GM12864 (cell line): ENCODE measurements around the gene SLC4A3.

ENCODE experiments used
- DNase-seq: peaks from one replicate; pipeline ENCODE4 v3.0.0-alpha.2; 2011; ENCODE audit warnings: low read depth
- H3K4me3 ChIP-seq: 2 replicates; pipeline ENCODE4 v1.5.1; 2011; ENCODE audit warnings: mild to moderate bottlenecking, low read depth, low read length, control low read depth
- TF ChIP-seq, protein P1 (sequence below): IDR thresholded peaks from 2 replicates; pipeline ENCODE4 v1.5.1; 2011; ENCODE audit warnings: low read depth, mild to moderate bottlenecking, moderate library complexity, low read length, control low read depth, inconsistent platforms; ENCODE audit errors: missing control alignments

Gene SLC4A3

DNA sequence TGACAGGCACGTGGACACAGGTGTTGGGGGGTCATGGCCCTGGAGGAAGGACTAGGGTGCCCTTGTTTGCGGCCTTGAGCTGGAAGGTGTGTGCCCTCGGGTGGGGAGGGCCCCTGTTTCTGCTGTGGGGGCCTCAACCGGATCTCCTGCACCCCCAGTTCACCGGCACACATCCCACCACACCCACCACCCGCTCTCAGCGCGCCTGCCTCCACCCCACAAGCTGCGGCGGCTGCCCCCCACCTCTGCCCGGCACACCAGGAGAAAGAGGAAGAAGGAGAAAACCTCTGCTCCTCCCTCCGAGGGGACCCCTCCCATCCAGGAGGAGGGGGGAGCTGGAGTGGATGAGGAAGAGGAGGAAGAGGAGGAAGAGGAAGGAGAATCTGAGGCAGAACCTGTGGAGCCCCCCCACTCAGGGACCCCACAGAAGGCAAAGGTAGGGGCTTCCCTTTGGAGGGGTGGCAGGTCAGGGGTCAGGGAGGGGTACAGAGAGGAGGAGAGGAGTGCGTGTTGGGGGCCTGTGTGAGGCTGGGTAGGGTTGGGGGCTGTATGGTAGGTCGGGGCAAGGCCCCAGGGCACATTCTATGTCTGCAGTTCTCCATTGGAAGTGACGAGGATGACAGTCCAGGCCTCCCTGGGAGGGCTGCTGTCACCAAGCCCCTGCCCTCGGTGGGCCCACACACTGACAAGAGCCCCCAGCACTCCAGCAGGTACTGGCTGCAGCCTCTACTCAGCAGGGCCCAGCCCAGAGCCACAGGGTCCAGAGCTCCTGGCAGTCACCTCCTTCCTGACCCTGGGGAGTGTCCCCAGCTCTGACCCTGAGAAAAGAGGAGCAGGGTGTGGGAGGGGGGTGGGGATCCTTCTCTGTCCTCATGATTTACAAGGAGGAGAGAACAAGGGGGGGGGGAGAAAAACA is 1.8 kb downstream of the SLC4A3 start:
- no peak overlapping the region for H3K4me3 ChIP-seq
- TF ChIP-seq, protein P1, sequence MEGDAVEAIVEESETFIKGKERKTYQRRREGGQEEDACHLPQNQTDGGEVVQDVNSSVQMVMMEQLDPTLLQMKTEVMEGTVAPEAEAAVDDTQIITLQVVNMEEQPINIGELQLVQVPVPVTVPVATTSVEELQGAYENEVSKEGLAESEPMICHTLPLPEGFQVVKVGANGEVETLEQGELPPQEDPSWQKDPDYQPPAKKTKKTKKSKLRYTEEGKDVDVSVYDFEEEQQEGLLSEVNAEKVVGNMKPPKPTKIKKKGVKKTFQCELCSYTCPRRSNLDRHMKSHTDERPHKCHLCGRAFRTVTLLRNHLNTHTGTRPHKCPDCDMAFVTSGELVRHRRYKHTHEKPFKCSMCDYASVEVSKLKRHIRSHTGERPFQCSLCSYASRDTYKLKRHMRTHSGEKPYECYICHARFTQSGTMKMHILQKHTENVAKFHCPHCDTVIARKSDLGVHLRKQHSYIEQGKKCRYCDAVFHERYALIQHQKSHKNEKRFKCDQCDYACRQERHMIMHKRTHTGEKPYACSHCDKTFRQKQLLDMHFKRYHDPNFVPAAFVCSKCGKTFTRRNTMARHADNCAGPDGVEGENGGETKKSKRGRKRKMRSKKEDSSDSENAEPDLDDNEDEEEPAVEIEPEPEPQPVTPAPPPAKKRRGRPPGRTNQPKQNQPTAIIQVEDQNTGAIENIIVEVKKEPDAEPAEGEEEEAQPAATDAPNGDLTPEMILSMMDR = no peak
- no peak for DNase-seq

DNA sequence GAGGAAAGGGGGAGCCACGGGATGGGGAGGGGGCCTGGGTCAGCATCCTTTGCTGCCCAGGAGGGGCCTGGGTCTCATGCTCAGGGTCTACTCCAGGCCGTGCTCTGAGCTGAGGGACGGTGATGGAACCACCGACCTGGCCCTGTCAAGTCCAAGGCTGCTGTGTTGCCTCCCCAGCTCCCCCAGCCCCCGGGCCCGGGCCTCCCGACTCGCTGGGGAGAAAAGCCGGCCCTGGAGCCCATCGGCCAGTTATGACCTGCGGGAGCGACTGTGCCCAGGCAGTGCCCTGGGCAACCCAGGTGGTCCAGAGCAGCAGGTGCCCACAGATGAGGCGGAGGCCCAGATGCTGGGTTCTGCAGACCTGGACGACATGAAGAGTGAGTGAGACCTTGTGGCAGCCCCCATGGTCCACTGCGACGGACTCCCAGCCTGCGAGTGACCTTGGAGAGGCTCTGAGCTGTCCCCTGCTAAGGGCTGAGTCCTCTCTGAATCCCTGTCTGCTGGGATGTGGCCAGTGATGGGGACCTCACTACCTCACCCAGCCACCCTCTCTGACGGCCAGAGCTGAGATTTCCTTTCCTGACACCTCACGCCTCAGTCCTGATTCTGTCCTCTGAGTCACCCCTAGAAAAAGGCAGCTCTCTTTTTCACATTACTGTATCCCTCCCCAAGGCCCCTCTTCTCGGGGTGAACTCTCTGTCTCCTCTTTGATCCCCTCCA is 2.7 kb downstream of the SLC4A3 start:
- TF ChIP-seq, protein P1 = no peak
- no peak overlapping the region for H3K4me3 ChIP-seq
- no peak for DNase-seq

DNA sequence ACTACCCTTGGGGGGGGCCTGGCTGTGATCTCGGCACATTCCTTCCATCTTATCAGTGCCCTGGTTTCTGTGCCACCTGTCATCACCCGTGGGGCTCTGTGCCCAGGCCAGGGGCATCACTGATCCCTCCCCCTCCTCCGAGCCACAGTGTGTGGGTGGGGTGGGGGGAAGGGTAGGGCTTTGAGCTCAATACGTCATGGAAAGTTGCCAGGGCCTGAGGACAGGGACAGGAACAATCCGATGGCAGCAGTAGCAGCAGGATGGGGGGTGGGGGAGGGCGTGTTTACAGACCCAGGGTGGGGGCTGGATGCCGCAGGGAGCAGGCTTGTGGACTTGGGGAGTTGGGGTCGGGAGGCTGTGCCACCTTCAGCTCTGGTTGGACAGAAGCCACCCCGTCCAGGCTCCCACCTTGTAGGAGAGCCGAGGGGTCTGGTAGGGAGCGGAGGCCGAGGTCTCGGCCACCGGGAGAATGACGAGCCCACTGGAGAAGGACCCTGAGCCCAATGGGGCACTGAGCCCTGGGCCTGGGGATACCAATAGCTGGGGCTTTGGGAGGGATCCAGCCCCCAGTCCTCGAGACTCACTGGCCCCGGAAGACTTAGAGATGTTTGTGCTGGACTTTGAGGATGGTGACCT is 3.5 kb downstream of the SLC4A3 start:
- no peak for DNase-seq
- TF ChIP-seq, protein P1 = no peak

DNA sequence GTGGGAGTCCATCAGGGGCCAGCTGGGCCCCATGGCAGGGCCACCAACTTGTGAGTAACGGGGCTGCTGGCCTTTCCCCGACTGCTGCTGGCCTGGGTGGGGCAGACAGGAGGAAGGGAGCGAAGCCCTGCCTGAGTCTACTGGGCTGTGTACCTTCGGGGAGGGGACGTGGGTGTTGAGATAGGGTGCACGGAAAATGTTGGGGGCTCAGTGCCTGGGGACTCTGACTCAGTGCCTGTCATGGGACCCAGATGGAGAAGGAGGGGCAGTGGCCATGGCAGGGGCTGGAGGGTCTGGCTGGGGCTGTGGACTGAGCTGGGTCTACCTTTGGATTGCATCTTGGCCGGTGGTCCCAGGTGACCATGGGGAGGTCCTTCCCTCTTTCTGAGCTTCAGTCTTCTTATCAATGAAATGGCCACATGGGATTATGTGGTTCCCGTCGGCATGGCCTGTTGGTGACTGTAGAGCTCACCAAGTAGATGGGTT is 4.0 kb downstream of the SLC4A3 start:
- TF ChIP-seq, protein P1 = no peak
- H3K4me3 ChIP-seq = no peak overlapping the region
- DNase-seq = no peak

More for the DNA sequence above, 3.5 kb downstream of the SLC4A3 start:
- H3K4me3 ChIP-seq = no peak overlapping the region

DNA sequence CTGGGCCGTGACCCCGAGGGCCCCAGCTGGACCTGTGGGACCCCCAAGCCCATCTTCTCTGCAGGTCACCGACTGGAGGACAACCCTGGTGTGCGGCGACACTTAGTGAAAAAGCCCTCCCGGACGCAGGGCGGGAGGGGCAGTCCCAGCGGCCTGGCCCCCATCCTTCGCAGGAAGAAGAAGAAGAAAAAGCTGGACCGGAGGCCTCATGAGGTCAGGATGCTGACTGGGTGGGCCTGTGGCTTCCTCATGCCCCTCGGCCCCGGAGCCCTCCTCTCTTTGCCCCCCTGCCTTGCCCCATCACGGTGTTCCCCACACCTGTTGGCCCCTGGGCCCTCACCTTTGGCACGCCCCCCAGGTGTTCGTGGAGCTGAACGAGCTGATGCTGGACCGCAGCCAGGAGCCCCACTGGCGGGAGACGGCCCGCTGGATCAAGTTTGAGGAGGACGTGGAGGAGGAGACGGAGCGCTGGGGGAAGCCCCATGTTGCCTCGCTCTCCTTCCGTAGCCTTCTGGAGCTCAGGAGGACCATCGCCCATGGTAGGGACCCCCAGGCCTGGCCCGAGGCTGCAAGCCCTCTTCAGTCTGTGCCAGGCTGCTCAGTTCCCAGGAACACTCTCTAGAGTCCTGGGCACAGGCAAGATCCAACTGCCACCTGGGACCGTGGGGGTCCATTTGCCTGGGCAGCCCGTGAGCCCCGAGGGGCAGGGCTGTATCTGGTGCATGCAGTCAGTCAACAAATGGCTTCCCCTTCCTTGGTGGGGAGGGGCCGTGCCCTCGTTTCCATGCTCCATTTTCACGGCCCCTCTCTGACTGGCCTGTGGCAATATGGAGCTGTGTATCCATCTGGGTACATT is 4.7 kb downstream of the SLC4A3 start:
- no peak for DNase-seq
- TF ChIP-seq, protein P1 = no peak
- H3K4me3 ChIP-seq = no peak overlapping the region

DNA sequence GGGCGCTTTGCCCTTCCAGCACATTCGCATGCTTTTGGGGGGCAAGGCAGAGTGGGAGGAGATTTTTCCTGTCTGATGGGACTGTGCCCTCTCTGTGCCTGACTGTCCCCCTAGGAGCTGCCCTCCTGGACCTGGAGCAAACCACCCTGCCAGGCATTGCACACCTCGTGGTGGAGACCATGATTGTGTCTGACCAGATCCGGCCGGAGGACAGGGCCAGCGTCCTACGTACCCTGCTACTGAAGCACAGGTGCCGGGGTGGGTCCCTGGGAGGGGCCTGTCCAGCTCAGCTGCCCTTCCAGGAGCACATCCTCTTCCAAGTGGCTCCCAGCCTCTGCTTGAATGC is 5.3 kb downstream of the SLC4A3 start:
- DNase-seq = no peak
- no peak overlapping the region for H3K4me3 ChIP-seq
- TF ChIP-seq, protein P1 = no peak
